ENCODE measurements around the gene SEPTIN7. TPM values are rescaled to one million over a fixed set of nuclear protein-coding genes. Genes with fewer than 3 reads are reported as not detected.

Gene SEPTIN7
- total RNA-seq, 1 donor = 178 TPM

DNA sequence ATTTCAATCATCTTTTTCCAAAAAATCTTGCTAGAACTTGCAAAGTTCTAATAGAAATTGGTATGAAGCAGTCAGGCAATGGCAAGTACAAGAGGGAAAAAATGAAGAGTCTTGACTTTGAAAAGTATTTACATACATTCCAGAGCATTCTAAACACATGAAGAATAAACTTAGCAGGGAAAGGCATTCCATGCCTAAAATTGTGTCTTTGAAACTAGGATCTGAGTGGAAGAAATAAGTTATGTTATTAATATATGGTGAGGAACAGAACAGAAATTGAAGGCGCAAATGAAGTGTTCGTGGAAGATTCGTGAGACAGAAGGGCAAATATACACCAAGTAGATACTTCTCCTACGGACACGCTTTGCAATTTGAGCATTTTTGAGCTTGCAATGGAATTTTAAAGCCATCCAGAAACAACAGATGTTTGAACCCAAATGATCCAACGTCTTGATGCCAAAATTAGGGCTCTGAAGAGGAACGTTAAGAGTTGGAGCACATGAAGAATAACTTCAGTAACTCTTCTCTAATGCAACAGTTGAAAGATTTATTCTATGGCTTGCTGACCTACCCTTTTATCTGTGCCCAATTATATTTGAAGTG lies 40.6 kb upstream of the SEPTIN7 start:
- TF ChIP-seq, protein P1, sequence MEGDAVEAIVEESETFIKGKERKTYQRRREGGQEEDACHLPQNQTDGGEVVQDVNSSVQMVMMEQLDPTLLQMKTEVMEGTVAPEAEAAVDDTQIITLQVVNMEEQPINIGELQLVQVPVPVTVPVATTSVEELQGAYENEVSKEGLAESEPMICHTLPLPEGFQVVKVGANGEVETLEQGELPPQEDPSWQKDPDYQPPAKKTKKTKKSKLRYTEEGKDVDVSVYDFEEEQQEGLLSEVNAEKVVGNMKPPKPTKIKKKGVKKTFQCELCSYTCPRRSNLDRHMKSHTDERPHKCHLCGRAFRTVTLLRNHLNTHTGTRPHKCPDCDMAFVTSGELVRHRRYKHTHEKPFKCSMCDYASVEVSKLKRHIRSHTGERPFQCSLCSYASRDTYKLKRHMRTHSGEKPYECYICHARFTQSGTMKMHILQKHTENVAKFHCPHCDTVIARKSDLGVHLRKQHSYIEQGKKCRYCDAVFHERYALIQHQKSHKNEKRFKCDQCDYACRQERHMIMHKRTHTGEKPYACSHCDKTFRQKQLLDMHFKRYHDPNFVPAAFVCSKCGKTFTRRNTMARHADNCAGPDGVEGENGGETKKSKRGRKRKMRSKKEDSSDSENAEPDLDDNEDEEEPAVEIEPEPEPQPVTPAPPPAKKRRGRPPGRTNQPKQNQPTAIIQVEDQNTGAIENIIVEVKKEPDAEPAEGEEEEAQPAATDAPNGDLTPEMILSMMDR (IDR thresholded peaks at IDR 0.05; ENCODE audit: extremely low read depth, low read depth, low read length) = no peak
- Histone ChIP-seq H3K79me2 (ENCODE audit: insufficient read depth, low read length) (no peaks in the 10 kb centered on the region), H3K4me3 (ENCODE audit: insufficient read depth, low read length) (no peak overlapping the region), H3K4me2 (ENCODE audit: insufficient read depth, low read length) (no peak overlapping the region), H3K9me3 (ENCODE audit: low read depth, low read length) (no peaks in the 10 kb centered on the region), H3K27me3 (ENCODE audit: insufficient read depth, low read length) (no peaks in the 10 kb centered on the region), H3K36me3 (ENCODE audit: insufficient read depth, low read length) (no peaks in the 10 kb centered on the region), H2AFZ (ENCODE audit: low read length) (no peak overlapping the region), H3K4me1 (ENCODE audit: insufficient read depth, low read length) (no peaks in the 10 kb centered on the region), H4K20me1 (ENCODE audit: insufficient read depth, low read length) (no peaks in the 10 kb centered on the region), H3K27ac (ENCODE audit: low read depth, low read length) (no peak overlapping the region)
- no peak for DNase-seq (ENCODE audit: insufficient read length, low spot score, missing footprints)

- DNase-seq (ENCODE audit: insufficient read length, low spot score, missing footprints) = no peak
- no peak overlapping the region for H2AFZ ChIP-seq (ENCODE audit: low read length)
- no peaks in the 10 kb centered on the region for H3K9me3 ChIP-seq (ENCODE audit: low read depth, low read length)
- H3K27ac ChIP-seq (ENCODE audit: low read depth, low read length) = no peak overlapping the region
- H3K4me3 ChIP-seq (ENCODE audit: insufficient read depth, low read length) = no peak overlapping the region
- H4K20me1 ChIP-seq (ENCODE audit: insufficient read depth, low read length) = no peaks in the 10 kb centered on the region
- no peak overlapping the region for H3K4me2 ChIP-seq (ENCODE audit: insufficient read depth, low read length)
- H3K27me3 ChIP-seq (ENCODE audit: insufficient read depth, low read length) = no peaks in the 10 kb centered on the region
- H3K4me1 ChIP-seq (ENCODE audit: insufficient read depth, low read length) = no peaks in the 10 kb centered on the region
- TF ChIP-seq, protein P1 (IDR thresholded peaks at IDR 0.05; ENCODE audit: extremely low read depth, low read depth, low read length) = no peak
- H3K79me2 ChIP-seq (ENCODE audit: insufficient read depth, low read length) = no peaks in the 10 kb centered on the region
- H3K36me3 ChIP-seq (ENCODE audit: insufficient read depth, low read length) = no peaks in the 10 kb centered on the region
These were observed 38.8 kb upstream of the SEPTIN7 start for GRCh38 chr7:35761871-35762677.

DNA sequence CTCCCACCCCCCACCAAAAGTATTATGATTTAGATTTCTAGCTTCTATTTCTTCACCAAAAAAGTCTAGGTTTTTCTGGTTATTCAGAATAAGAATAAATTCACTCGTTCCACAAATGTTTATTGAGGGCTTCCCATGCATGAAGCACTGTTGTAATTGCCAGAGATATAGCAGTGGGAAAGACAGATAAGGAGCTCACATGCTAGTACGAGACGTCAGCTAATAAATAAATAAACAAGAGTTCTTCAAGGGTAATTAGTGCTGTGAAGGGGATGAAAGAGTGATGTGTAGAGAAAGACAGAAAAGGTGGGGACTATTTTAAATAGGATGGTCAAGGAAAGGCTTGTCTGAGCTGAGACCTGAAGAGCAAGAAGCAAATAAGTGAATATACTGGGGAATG lies 38.1 kb upstream of the SEPTIN7 start:
- Histone ChIP-seq H3K27ac (ENCODE audit: low read depth, low read length) (no peak overlapping the region), H3K4me2 (ENCODE audit: insufficient read depth, low read length) (no peak overlapping the region), H3K4me1 (ENCODE audit: insufficient read depth, low read length) (no peaks in the 10 kb centered on the region), H3K79me2 (ENCODE audit: insufficient read depth, low read length) (no peaks in the 10 kb centered on the region), H3K36me3 (ENCODE audit: insufficient read depth, low read length) (no peaks in the 10 kb centered on the region), H3K4me3 (ENCODE audit: insufficient read depth, low read length) (no peak overlapping the region), H2AFZ (ENCODE audit: low read length) (no peak overlapping the region), H3K9me3 (ENCODE audit: low read depth, low read length) (no peaks in the 10 kb centered on the region), H4K20me1 (ENCODE audit: insufficient read depth, low read length) (no peaks in the 10 kb centered on the region), H3K27me3 (ENCODE audit: insufficient read depth, low read length) (no peaks in the 10 kb centered on the region)
- TF ChIP-seq, protein P1 (IDR thresholded peaks at IDR 0.05; ENCODE audit: extremely low read depth, low read depth, low read length) = no peak
- DNase-seq (ENCODE audit: insufficient read length, low spot score, missing footprints) = no peak

DNA sequence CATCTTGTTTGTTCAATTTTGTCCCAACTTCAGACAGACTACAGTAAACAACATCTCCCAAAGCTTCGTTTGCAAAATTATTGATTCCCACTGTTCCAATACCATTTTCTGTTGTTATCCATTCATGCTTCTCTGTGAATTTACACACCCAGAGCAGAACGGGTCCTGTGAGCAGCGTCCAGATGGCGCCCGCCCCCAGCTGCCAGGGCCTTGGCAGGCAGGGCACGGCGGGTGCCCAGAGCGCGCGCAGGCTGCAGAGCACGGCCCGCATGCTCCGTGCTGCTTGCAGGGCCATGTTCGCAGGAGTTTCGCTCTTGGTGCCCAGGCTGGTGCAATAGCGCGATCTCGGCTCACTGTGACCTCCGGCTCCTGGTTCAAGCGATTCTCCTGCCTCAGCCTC lies 32.5 kb upstream of the SEPTIN7 start:
- Histone ChIP-seq H3K36me3 (ENCODE audit: insufficient read depth, low read length) (no peaks in the 10 kb centered on the region), H3K9me3 (ENCODE audit: low read depth, low read length) (no peaks in the 10 kb centered on the region), H2AFZ (ENCODE audit: low read length) (no peak overlapping the region), H3K4me3 (ENCODE audit: insufficient read depth, low read length) (no peak overlapping the region), H3K4me2 (ENCODE audit: insufficient read depth, low read length) (no peak overlapping the region), H3K79me2 (ENCODE audit: insufficient read depth, low read length) (no peaks in the 10 kb centered on the region), H4K20me1 (ENCODE audit: insufficient read depth, low read length) (no peaks in the 10 kb centered on the region), H3K27me3 (ENCODE audit: insufficient read depth, low read length) (no peaks in the 10 kb centered on the region), H3K27ac (ENCODE audit: low read depth, low read length) (no peak overlapping the region), H3K4me1 (ENCODE audit: insufficient read depth, low read length) (no peaks in the 10 kb centered on the region)
- TF ChIP-seq, protein P1 (IDR thresholded peaks at IDR 0.05; ENCODE audit: extremely low read depth, low read depth, low read length) = no peak
- DNase-seq (ENCODE audit: insufficient read length, low spot score, missing footprints) = no peak

Measured in osteoblast (primary cell).